ENCODE results near the gene CLDN2.

CLDN2 gene

GRCh38 chrX:106894978-106895452 is 25.2 kb upstream of the CLDN2 start:
- CTCF ChIA-PET, result interaction anchor here (1.0 to 1.9 kb wide), 7 partner anchors 8 to 104 kb away, joined by 3 to 9 read pairs (median 4); partner anchors contain the start of gene RIPPLY1
- DNase-seq (ENCODE audit: extremely low spot score), result no peak
- TF ChIP-seq, protein P1, sequence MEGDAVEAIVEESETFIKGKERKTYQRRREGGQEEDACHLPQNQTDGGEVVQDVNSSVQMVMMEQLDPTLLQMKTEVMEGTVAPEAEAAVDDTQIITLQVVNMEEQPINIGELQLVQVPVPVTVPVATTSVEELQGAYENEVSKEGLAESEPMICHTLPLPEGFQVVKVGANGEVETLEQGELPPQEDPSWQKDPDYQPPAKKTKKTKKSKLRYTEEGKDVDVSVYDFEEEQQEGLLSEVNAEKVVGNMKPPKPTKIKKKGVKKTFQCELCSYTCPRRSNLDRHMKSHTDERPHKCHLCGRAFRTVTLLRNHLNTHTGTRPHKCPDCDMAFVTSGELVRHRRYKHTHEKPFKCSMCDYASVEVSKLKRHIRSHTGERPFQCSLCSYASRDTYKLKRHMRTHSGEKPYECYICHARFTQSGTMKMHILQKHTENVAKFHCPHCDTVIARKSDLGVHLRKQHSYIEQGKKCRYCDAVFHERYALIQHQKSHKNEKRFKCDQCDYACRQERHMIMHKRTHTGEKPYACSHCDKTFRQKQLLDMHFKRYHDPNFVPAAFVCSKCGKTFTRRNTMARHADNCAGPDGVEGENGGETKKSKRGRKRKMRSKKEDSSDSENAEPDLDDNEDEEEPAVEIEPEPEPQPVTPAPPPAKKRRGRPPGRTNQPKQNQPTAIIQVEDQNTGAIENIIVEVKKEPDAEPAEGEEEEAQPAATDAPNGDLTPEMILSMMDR (IDR thresholded peaks at IDR 0.05; ENCODE audit: control extremely low read depth, extremely low read depth, low read depth, missing control alignments), result no peak
- POLR2A ChIA-PET, result no interaction called here

DNA sequence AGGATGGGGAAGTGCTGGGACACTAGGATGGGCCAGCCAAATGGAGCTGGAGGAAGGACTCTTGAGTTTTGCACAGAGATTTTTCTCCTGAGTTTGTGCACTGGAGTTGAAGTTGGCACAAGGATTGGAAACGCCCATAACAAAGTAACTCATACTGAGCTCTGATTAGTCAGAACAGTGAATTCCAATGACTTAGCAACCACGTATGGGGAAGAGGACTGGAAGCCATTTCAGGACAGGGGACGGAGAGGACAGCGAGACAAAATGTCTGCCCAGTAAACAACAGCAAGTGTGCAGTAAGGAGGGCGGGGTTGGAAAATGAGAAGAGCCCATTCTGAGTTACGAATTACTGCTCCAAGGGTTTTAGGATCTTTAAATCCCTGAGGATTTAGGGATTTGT is 22.9 kb upstream of the CLDN2 start:
- TF ChIP-seq, protein P1 (IDR thresholded peaks at IDR 0.05; ENCODE audit: control extremely low read depth, extremely low read depth, low read depth, missing control alignments), result no peak
- POLR2A ChIA-PET, result no interaction called here
- no peak for DNase-seq (ENCODE audit: extremely low spot score)
- CTCF ChIA-PET, result interaction anchor here (1.0 to 1.1 kb wide), 2 partner anchors 14 to 58 kb away, joined by 3 to 4 read pairs; no protein-coding TSS in a partner anchor

DNA sequence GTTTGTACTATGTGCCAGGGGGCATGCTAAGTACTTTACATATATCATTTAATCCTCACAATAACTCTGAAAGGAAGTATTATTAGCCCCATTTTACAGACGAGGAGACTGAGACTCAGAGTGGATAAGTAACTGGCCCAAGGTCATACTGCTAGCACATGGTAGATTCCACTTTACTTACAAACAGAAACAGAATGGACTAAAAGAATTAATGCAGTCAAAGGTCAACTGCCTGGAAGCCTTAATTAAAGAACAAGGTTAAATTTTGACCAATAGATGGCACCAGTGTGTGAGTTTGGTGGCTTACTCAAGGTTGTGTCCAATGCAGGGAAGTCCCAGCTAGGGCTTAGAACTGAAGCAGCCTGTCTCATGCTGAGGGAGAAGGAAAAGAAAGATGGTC is 21.7 kb upstream of the CLDN2 start:
- CTCF ChIA-PET, result interaction anchor here (0.9 to 1.4 kb wide), 8 partner anchors 10 to 879 kb away, joined by 3 to 5 read pairs (median 3); partner anchors contain the start of gene NCBP2L
- POLR2A ChIA-PET, result no interaction called here
- DNase-seq (ENCODE audit: extremely low spot score), result peak; percentile 43
- TF ChIP-seq, protein P1 (IDR thresholded peaks at IDR 0.05; ENCODE audit: control extremely low read depth, extremely low read depth, low read depth, missing control alignments), result peak; percentile 26

DNA sequence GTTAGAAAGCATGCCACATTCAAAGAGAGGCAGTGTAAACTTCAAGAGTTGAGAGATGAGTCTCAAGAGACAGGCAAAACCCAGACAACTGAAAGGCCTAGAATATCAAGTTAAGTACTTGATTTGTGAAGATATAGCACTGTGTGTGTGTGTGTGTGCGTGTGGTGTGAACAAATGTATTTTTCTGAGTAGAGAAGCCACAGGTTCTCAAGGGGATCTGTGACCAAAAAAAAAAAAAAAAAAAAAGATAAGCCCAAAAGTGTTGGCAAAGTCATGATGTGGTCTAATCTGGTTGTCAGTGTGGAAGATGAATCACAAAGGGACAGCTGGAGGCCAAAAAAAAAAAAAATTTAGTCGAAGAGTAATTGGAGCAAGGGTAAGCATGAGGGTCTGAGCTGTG is 20.9 kb upstream of the CLDN2 start:
- CTCF ChIA-PET, result interaction anchor here (0.8 to 1.7 kb wide), 6 partner anchors 10 to 529 kb away, joined by 3 to 6 read pairs (median 4); no protein-coding TSS in a partner anchor
- DNase-seq (ENCODE audit: extremely low spot score), result no peak
- POLR2A ChIA-PET, result no interaction called here
- TF ChIP-seq, protein P1 (IDR thresholded peaks at IDR 0.05; ENCODE audit: control extremely low read depth, extremely low read depth, low read depth, missing control alignments), result no peak

DNA sequence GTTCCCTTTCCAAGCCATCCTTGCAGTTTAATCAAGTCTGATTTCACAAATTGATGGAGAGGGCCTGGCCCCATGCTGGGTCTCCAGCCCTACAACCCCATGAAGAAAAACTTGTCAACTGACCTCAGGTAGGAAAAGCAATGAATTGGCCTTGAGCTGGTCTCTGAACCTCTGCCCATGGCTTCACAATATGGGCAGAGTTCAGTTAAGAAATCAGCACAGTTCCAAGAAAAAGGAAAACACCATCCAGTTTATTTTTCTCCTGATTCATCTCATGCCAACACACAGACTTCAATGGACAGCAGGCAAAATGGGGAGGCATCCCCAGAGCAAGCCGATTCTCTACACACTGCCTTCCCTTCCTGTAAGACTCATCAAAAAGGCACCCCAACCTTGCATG is 20.4 kb upstream of the CLDN2 start:
- TF ChIP-seq, protein P1 (IDR thresholded peaks at IDR 0.05; ENCODE audit: control extremely low read depth, extremely low read depth, low read depth, missing control alignments), result no peak
- no peak for DNase-seq (ENCODE audit: extremely low spot score)
- POLR2A ChIA-PET, result no interaction called here
- CTCF ChIA-PET, result interaction anchor here (0.8 to 1.7 kb wide), 2 partner anchors 10 to 51 kb away, joined by 4 to 6 read pairs; no protein-coding TSS in a partner anchor

GRCh38 chrX:106901341-106901740 is 18.9 kb upstream of the CLDN2 start:
- TF ChIP-seq, protein P1 (IDR thresholded peaks at IDR 0.05; ENCODE audit: control extremely low read depth, extremely low read depth, low read depth, missing control alignments), result no peak
- DNase-seq (ENCODE audit: extremely low spot score), result no peak
- ChIA-PET POLR2A (no interaction called here), CTCF (no interaction called here)
